HL-60/S4 treated with retinoic acid at 250 ng/mL for 4 days and 3 days (cell line): ENCODE data around the gene TRAPPC11.

Experiments
- in situ Hi-C: fragments of 300-500 bp; cut with MboI; formaldehyde crosslinking; loops from 2 replicates; pipeline ENCODE4 v1.7.0; 2022; ENCODE audit warnings: low sequenced_read_pairs

The TRAPPC11 gene

DNA sequence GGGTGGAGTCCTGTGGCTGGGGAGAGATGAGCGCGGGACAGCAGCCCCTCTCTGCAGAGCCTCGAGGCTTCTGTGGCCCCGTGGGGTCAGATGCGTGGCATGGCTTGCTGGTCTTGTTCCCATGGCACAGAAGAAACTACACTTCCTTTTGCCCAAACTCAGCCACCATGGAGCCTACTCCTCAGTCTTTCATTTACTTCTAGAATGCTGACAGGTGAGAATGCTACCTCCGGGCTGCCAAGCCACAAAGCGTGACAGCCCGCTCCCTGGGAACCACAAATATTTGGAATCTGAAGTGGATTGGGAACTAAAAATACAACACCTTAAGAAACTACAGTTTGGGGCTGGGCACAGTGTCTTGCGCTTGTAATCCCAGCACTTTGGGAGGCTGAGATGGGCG lies 98.0 kb downstream of the TRAPPC11 start:
- in situ Hi-C loops, result no loop called here

DNA sequence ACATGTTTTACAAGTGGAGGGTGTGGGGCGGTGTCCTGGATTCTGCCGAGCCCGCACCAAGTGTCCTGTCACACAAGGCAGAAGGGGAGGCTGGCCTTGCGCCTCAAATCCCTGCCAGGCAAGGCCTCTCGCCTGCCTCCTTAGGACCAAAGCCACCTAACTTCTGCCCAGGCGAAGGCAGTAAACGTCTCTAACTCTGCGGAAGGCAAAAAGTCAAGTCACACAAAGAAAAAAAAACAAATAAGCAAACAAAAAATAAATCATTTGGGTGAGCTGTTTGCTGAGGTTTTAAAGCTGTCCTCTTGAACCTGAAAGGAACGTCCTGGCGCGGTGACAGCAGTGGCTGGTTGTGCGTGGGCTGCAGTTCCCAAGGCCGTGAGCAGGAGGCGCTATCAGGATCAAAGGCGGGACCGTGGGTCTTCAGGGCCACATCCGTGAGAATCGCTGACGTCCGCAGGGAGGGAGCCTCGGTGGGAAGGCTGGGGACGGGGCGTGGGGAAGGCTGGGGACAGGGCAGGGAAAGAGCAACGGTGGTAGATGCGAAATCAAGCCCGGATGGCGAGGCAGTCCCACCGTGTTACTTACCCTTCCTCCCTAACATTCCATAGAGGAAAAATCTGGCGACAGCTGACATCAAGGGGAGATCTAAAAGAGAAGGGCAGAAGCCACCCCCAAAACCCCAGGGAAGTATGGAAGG lies 99.1 kb downstream of the TRAPPC11 start:
- in situ Hi-C loops, result no loop called here

DNA sequence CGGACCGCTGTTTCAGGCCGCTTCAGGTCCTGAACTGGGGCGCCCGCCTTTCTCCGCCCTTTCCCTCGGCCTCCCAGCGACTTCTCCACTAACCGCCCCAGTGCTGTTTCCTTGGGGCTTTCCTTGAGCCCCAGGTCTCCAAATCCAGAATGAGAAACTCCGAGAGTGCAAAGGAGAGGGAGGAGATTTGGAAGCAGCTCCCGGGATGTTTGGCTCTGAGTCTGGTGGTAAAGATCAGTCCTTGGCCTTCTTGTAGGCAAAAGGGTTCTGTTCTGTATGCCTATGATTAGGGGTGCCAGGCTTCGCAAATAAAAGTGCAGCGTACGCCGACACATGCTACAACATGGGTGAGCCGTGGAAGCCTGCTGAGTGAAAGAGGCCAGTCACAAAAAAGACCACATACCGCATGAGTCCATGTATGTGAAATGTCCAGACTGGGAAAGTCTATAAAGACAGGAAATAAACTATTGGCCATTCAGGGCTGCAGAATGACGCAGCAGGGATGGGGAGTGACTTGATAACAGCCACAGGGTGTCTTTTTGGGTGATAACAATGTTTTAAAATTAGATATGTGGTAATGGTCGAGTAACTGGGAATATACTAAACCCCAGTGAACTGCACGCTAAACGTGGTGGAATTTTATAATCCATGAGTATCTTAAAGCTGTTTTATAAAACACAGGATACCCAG lies 99.8 kb downstream of the TRAPPC11 start:
- in situ Hi-C loops, result no loop called here

DNA sequence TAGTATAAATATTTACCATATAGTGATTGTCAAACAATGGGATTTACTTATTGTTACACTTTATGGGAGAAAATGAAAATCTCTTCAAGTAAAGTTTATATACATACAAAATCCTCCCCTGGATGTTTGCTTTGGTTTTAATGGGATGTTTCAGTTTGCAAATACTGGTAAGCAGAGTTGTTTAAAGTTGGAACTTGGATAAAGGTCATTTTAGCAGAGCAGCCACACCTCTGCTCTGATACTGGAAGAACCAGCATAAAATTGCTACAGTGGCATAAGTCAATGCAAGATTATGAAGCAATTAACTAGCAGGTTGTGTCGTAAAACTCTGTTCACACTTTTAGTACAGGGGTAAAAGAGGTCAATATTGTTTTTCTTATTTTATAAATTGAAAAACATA lies 101.2 kb downstream of the TRAPPC11 start:
- in situ Hi-C loops, result no loop called here
